ENCODE data around the gene CFAP69.

Gene CFAP69

DNA sequence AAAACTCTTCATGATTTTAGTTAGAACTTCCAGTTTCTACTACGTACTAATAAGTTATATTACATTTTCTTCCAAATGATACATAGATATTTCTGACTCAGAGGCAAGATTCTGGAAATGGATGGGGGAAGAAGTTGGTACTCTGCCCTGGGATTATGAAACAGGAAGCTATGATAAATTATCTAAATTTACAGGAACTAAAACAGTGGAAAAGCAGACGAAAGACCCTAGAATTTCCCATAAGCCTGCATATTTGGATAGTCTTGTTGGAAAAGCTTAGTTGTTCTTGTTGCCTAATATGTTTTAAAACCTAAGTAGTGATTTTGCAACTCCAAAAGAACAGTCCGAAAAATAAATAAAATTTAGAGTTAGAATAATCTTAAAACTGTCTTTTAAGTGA, 21.8 kb downstream of the CFAP69 start:
- DNase-seq (ENCODE audit: low read depth, low spot score) = no peak

GRCh38 chr7:90267263-90267858, 22.4 kb downstream of the CFAP69 start:
- H3K4me3 ChIP-seq (ENCODE audit: low read length) = no peak overlapping the region
- no peak for DNase-seq (ENCODE audit: low read depth, low spot score)

More for the DNA sequence above, 21.8 kb downstream of the CFAP69 start:
- H3K4me3 ChIP-seq (ENCODE audit: low read length) = no peak overlapping the region

DNA sequence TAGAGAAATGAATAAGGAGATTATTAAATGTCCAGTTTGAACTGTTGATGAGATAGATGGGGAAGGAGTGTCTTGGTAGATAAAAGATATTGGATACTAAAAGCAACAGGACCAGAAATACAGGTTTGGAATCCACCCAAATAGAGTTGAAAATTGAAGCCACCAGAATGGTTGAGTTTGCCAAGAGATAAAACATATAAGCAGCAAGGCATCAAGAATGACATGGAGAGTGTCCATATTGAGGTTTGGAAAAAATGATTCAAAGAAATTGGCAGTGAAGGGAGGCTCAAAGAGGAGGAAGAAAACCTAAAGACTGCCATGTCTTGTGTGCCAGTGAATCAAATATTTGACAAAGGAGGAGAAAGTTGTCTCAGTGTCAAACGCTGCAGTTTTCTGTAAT, 24.2 kb downstream of the CFAP69 start:
- no peak for DNase-seq (ENCODE audit: low read depth, low spot score)
- no peak overlapping the region for H3K4me3 ChIP-seq (ENCODE audit: low read length)

GRCh38 chr7:90270431-90271178, 25.6 kb downstream of the CFAP69 start:
- H3K4me3 ChIP-seq (ENCODE audit: low read length) = no peak overlapping the region
- DNase-seq (ENCODE audit: low read depth, low spot score) = no peak

- H3K4me3 ChIP-seq (ENCODE audit: low read length) = no peak overlapping the region
- DNase-seq (ENCODE audit: low read depth, low spot score) = no peak
Observed at GRCh38 chr7:90271753-90272152, 26.8 kb downstream of the CFAP69 start.

DNA sequence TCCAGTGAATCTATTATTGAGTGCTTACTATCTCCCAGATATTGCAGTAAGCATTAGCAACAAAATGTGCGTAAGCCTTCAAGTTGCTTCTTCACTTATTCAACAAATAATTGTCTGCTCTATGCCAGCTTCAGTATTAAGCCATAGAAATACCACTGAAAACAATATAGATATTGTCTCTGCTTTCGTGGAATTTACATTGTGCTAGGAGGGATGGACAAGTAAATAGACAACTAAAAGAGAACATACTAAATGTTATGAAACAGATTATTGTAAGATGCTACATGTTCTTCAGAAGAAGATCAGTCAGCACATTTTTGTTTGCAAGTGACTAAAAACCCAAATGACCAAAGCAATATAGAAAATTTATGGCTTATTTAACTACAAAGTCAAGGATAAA, 27.3 kb downstream of the CFAP69 start:
- H3K4me3 ChIP-seq (ENCODE audit: low read length) = no peak overlapping the region
- DNase-seq (ENCODE audit: low read depth, low spot score) = no peak

DNA sequence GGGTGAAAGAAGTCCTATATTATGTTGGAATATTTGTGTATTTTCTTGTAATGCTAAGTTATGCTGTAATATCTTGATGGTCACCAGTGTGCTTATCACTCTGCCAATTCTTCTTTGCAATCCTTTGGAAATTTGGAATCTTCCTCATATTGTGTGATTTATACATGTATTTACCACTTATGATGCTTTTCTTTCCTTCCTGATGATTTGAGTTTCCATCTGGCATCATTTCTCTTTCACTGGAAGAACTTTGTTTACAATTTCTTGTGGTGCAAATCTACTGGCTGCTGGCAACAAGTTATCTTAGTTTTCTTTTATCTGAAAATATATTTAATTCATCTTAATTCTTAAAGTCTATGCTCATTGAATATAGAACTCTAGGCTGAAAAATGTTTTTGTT, 29.2 kb downstream of the CFAP69 start:
- no peak for DNase-seq (ENCODE audit: low read depth, low spot score)
- no peak overlapping the region for H3K4me3 ChIP-seq (ENCODE audit: low read length)

- DNase-seq (ENCODE audit: low read depth, low spot score) = no peak
- H3K4me3 ChIP-seq (ENCODE audit: low read length) = no peak overlapping the region
Observed at GRCh38 chr7:90276033-90276728, 31.2 kb downstream of the CFAP69 start.

GRCh38 chr7:90288154-90288553, 43.2 kb downstream of the CFAP69 start:
- DNase-seq (ENCODE audit: low read depth, low spot score) = no peak
- no peak overlapping the region for H3K4me3 ChIP-seq (ENCODE audit: low read length)

- no peak overlapping the region for H3K4me3 ChIP-seq (ENCODE audit: low read length)
- DNase-seq (ENCODE audit: low read depth, low spot score) = no peak
Observed at GRCh38 chr7:90290244-90291113, 45.5 kb downstream of the CFAP69 start.

GRCh38 chr7:90298145-90299038, 53.4 kb downstream of the CFAP69 start:
- no peak overlapping the region for H3K4me3 ChIP-seq (ENCODE audit: low read length)
- DNase-seq (ENCODE audit: low read depth, low spot score) = peak; percentile 7

GRCh38 chr7:90303241-90303640, 58.3 kb downstream of the CFAP69 start:
- no peak overlapping the region for H3K4me3 ChIP-seq (ENCODE audit: low read length)
- no peak for DNase-seq (ENCODE audit: low read depth, low spot score)

GRCh38 chr7:90309872-90310271, 64.9 kb downstream of the CFAP69 start:
- no peak for DNase-seq (ENCODE audit: low read depth, low spot score)

GRCh38 chr7:90311175-90311574, 66.2 kb downstream of the CFAP69 start:
- DNase-seq (ENCODE audit: low read depth, low spot score) = no peak
- no peak overlapping the region for H3K4me3 ChIP-seq (ENCODE audit: low read length)

More at GRCh38 chr7:90309872-90310271, 64.9 kb downstream of the CFAP69 start:
- no peak overlapping the region for H3K4me3 ChIP-seq (ENCODE audit: low read length)

DNA sequence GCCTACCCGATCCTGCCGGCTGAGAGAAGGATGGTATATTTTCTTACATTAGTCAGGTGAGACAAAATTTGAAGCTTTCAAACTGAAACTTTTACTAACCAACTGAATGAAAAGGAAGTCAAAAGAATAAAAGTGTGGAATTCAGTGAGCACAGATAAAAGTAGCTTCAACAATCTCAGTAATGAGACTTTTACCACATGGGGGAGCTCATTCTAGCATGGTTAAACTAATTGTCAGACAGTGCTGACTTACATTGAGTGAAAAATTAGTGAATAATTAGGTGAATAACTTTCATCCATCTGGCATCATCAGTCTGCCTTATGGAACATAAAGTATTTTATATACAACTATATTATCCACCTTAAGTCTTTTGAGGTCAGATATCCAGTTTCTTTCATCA, 67.8 kb downstream of the CFAP69 start:
- H3K4me3 ChIP-seq (ENCODE audit: low read length) = no peak overlapping the region
- DNase-seq (ENCODE audit: low read depth, low spot score) = no peak

DNA sequence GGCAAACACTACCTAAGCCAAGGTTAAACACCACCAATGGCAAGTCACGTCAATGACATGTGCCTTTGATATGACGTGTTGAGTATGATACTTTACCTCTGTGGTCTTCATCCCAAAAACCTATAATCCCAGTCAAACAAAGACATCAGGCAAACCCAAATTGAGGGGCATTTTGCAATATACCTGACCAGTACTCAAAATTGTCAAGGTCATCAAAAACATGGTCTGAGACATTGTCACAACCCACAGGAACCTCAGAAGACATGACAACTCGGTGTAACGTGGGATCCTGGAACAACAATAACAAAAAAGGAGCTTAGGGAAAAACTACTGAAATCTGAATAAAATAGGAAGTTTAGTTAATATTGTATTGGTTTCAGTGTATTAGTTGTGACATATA, 68.9 kb downstream of the CFAP69 start:
- H3K4me3 ChIP-seq (ENCODE audit: low read length) = no peak overlapping the region
- DNase-seq (ENCODE audit: low read depth, low spot score) = no peak

GRCh38 chr7:90320014-90320413, 75.0 kb downstream of the CFAP69 start:
- no peak overlapping the region for H3K4me3 ChIP-seq (ENCODE audit: low read length)
- DNase-seq (ENCODE audit: low read depth, low spot score) = no peak

DNA sequence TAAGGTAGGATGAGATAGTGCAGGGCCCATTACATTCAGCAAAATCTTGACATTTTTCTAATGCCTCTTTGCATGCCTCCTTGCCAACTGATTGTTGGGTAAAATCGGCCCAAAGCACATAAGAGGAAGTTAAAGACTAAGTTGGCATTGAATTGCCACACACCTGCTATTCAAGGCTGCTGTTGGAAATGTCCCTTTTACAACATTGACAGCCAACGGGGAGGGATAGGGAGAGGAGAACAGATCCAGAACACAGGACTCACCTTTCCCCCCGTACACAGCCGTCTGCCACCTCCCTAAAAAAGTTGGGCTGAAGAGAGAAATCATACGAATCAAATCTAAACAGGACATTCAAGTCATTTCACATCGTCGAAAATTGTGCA, 75.4 kb downstream of the CFAP69 start:
- H3K4me3 ChIP-seq (ENCODE audit: low read length) = no peak overlapping the region
- DNase-seq (ENCODE audit: low read depth, low spot score) = no peak

All from Jurkat, Clone E6-1 (cell line).